Nucleus accumbens (tissue), 56 donors: ENCODE results near the gene BNC1.
"Not testable (repeated sequence)": the region's sequence is repeated elsewhere in the genome, so short reads cannot be mapped to it uniquely, and the experiment has no call there.

Source experiments
- DNase-seq, 56 donors: peaks; one replicate each; lab custom pipeline; 2025; lab: John Stamatoyannopoulos, UW

Gene BNC1

GRCh38 chr15:83295417-83295816, 11.0 kb upstream of the BNC1 start:
- DNase-seq = no peak

- no peak for DNase-seq
Observed at GRCh38 chr15:83293201-83293600, 8.7 kb upstream of the BNC1 start.

- no peak for DNase-seq
Observed at GRCh38 chr15:83292317-83292716, 7.9 kb upstream of the BNC1 start.

- DNase-seq = no peak
Observed at GRCh38 chr15:83290236-83290635, 5.8 kb upstream of the BNC1 start.

GRCh38 chr15:83289160-83289559, 4.7 kb upstream of the BNC1 start:
- DNase-seq = no peak

- DNase-seq = no peak
Observed at GRCh38 chr15:83288381-83288801, 3.9 kb upstream of the BNC1 start.

GRCh38 chr15:83287541-83288027, 3.1 kb upstream of the BNC1 start:
- no peak for DNase-seq

- DNase-seq = no peak
Observed at GRCh38 chr15:83285979-83286553, 1.6 kb upstream of the BNC1 start.

GRCh38 chr15:83285284-83285978, 967 bp upstream of the BNC1 start:
- no peak for DNase-seq

GRCh38 chr15:83283813-83284558, 478 bp downstream of the BNC1 start:
- DNase-seq = no peak

- DNase-seq = no peak
Observed at GRCh38 chr15:83283138-83283812, 1.2 kb downstream of the BNC1 start.

GRCh38 chr15:83282776-83283137, 1.7 kb downstream of the BNC1 start:
- no peak for DNase-seq

GRCh38 chr15:83282141-83282540, 2.3 kb downstream of the BNC1 start:
- DNase-seq = no peak

GRCh38 chr15:83278191-83278590, 6.3 kb downstream of the BNC1 start:
- no peak for DNase-seq

- no peak for DNase-seq
Observed at GRCh38 chr15:83276661-83277060, 7.8 kb downstream of the BNC1 start.

- DNase-seq = no peak
Observed at GRCh38 chr15:83275412-83275811, 9.1 kb downstream of the BNC1 start.

GRCh38 chr15:83270176-83270575, 14.3 kb downstream of the BNC1 start:
- no peak for DNase-seq

GRCh38 chr15:83268147-83268546, 16.3 kb downstream of the BNC1 start:
- no peak for DNase-seq

- no peak for DNase-seq
Observed at GRCh38 chr15:83262594-83263315, 21.7 kb downstream of the BNC1 start.

- DNase-seq = not testable (repeated sequence)
Observed at GRCh38 chr15:83262181-83262580, 22.3 kb downstream of the BNC1 start.
